Kidney (tissue), 14 donors: ENCODE measurements around the gene EMP3. TPM values are rescaled to one million over a fixed set of nuclear protein-coding genes. Genes with fewer than 3 reads are reported as not detected.

ENCODE experiments used
- DNase-seq, 5 donors: peaks; one replicate each; pipeline ENCODE4 v3.0.0-alpha.2; 2013 to 2020
- FAIRE-seq: peaks from 2 replicates; lab custom pipeline; 2012; peaks lifted over from hg19 to GRCh38; lab: Jason Lieb, UNC
- H3K27ac ChIP-seq, 2 donors: one replicate each; pipeline ENCODE4 v1.7.0; 2013; ENCODE audit warnings: low read depth in 2 of 2, low read length in 2 of 2, inconsistent platforms in 1 of 2
- H3K27me3 ChIP-seq: one replicate; pipeline ENCODE4 v1.7.1; 2013; ENCODE audit warnings: low read length, inconsistent platforms; ENCODE audit not compliant: control insufficient read depth, insufficient read depth
- H3K36me3 ChIP-seq, 3 donors: one replicate each; pipeline versions ENCODE4 v1.7.0 to v1.7.1; 2013; ENCODE audit warnings: low read length in 3 of 3, control low read depth in 1 of 3, inconsistent platforms in 1 of 3; ENCODE audit not compliant: insufficient read depth in 3 of 3, control insufficient read depth in 2 of 3
- H3K4me1 ChIP-seq, 3 donors: one replicate each; pipeline versions ENCODE4 v1.7.0 to v1.7.1; 2013; ENCODE audit warnings: low read length in 3 of 3, inconsistent platforms in 1 of 3, low read depth in 1 of 3; ENCODE audit not compliant: control insufficient read depth in 2 of 3, insufficient read depth in 2 of 3
- H3K4me3 ChIP-seq, 3 donors: one replicate each; pipeline versions ENCODE4 v1.7.0 to v1.8.1; 2013; ENCODE audit warnings: low read length in 3 of 3, control low read depth in 1 of 3, inconsistent platforms in 1 of 3
- H3K9ac ChIP-seq, 3 donors: one replicate each; pipeline versions ENCODE4 v1.7.0 to v1.7.1; 2013; ENCODE audit warnings: low read length in 3 of 3, control low read depth in 1 of 3, inconsistent platforms in 1 of 3
- H3K9me3 ChIP-seq, 3 donors: one replicate each; pipeline versions ENCODE4 v1.7.0 to v1.7.1; 2013; ENCODE audit warnings: low read length in 3 of 3, control low read depth in 1 of 3, inconsistent platforms in 1 of 3; ENCODE audit not compliant: control insufficient read depth in 2 of 3, insufficient read depth in 1 of 3
- intact Hi-C: fragments of 100-400 bp; cut with DNase I; formaldehyde crosslinking; loops from one replicate; pipeline ENCODE4 v1.11.1; 2022
- polyA plus RNA-seq: library from polyadenylated mRNA; stranded (reverse); fragments of 350-450 nt; fragmentation: Illumina TruSeq; extraction: RNeasy Lipid Tissue Mini Kit (QIAGEN cat#74804); gene quantifications from one replicate; pipeline ENCODE4 v1.2.3, GENCODE V29; 2014; ENCODE audit warnings: low read depth, low replicate concordance; ENCODE audit not compliant: insufficient read depth
- total RNA-seq: library from RNA; stranded (reverse); fragmentation: NEBNext Ultra II Directional; extraction: Animal tissue kit (Norgen Biotek cat#: 25700); gene quantifications from one replicate; pipeline ENCODE4 v1.2.1, GENCODE V29; 2021
- TF ChIP-seq, protein P1 (sequence below): IDR thresholded peaks from 3 replicates; pipeline ENCODE4 v1.5.1; 2012; ENCODE audit warnings: mild to moderate bottlenecking, moderate library complexity, borderline replicate concordance; ENCODE audit not compliant: insufficient read depth; ENCODE audit errors: extremely low read depth
- donor health status: control.
- donor health status: control.
- donor health status: control.
- donor health status: control.
- donor health status: control.
- donor health status: DM: yes; HTN: yes; CAD: no.
- donor health status: Normal renal cell carcinoma (clear cell type).

The EMP3 gene
- total and polyA plus RNA-seq, 2 donors from 2014 or later = 75.9 to 78.6 TPM

DNA sequence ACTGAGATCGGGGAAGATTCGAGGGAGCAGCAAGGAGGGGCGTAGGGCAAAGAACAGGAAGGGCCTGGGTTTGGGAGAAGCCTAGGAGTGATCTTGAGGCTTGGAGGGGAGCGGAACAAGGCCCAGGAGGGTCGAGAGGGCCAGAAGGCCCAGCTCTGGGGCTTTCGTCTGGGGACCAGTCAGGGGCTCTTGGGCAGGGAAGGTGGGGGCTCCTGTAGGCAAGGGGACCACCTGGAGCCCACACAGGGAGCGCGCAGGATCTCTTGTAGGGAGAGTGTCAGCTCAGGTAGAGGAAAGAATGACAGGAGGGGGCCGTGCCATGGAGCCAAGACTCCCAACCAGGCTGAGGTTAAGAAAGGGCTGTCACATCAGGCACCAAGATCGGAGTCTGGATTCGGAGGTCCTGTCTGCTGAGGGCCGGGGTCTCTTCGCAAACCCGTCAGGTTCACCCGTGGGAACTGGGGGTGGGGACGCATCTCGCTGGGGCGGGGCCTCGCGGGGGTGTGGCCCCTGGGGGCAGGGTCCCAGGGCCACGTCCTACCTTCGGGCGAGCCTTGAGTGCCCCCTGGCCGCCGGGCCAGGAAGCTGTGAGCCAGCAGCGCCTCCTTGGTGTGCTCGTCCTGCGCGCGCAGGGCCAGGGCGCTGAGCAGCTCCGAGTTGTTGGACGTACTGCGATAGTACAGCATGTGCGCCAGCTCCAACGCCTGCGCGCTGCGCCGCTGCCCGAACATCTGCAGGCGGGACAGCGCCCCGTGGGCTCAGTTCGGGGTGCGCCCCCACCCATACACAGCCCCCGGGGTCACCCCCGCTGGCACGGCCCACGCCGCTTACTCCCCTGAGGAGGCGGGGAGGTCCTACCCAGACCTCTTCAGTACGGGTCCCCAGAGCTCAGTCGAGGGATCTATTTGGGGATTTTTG is 8.4 kb downstream of the EMP3 start:
- TF ChIP-seq, protein P1, sequence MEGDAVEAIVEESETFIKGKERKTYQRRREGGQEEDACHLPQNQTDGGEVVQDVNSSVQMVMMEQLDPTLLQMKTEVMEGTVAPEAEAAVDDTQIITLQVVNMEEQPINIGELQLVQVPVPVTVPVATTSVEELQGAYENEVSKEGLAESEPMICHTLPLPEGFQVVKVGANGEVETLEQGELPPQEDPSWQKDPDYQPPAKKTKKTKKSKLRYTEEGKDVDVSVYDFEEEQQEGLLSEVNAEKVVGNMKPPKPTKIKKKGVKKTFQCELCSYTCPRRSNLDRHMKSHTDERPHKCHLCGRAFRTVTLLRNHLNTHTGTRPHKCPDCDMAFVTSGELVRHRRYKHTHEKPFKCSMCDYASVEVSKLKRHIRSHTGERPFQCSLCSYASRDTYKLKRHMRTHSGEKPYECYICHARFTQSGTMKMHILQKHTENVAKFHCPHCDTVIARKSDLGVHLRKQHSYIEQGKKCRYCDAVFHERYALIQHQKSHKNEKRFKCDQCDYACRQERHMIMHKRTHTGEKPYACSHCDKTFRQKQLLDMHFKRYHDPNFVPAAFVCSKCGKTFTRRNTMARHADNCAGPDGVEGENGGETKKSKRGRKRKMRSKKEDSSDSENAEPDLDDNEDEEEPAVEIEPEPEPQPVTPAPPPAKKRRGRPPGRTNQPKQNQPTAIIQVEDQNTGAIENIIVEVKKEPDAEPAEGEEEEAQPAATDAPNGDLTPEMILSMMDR = peak; percentile 89
- intact Hi-C loops = no loop called here
- peak overlapping the region; percentile 78 to 96 for H3K27ac ChIP-seq
- peak overlapping the region; percentile 59 to 69 (median 60) for H3K4me3 ChIP-seq
- DNase-seq = peak; percentile 88 to 97 (median 94)
- no peaks in the 10 kb centered on the region for H3K27me3 ChIP-seq
- H3K9me3 ChIP-seq = no peaks in the 10 kb centered on the region
- no peaks in the 10 kb centered on the region for H3K36me3 ChIP-seq
- H3K4me1 ChIP-seq = peaks cover 0 to 23% (median 11%) of the 10 kb centered on the region in 3 donors
- FAIRE-seq = no peak
- peak overlapping the region; percentile 55 to 83 (median 76) for H3K9ac ChIP-seq

DNA sequence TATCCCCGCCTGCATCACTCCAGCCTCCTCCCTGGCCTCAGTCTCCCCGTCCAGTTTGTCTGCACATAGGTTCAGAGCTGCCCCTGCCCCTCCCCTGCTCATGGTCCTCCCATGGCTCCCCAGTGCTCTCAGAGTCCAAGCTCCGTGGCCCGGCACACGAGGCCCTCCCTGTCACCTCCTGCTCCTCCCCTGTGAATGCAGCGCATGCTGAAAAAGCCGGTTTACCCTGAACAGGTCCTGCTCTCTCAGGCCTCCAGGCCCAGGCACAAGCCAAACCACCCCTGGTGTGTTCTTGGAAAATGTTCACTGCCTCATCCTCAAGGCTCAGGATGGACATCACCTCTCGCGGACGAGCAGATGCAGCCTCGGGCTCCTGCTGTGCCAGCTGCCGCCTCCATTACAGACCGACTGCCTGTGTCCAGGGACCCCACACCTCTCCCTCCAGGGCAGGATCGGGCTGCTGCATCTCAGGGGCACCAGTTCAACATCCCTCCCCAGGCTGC is 13.0 kb downstream of the EMP3 start:
- DNase-seq = no peak
- no peak overlapping the region for H3K9ac ChIP-seq
- H3K4me3 ChIP-seq = no peak overlapping the region
- intact Hi-C loops = no loop called here
- peaks cover 0 to 4% (median 3%) of the 10 kb centered on the region in 3 donors for H3K4me1 ChIP-seq
- no peaks in the 10 kb centered on the region for H3K9me3 ChIP-seq
- no peak overlapping the region for H3K27ac ChIP-seq
- TF ChIP-seq, protein P1 = no peak
- no peaks in the 10 kb centered on the region for H3K27me3 ChIP-seq
- no peak for FAIRE-seq
- H3K36me3 ChIP-seq = peaks cover 0 to 5% (median 3%) of the 10 kb centered on the region in 3 donors

DNA sequence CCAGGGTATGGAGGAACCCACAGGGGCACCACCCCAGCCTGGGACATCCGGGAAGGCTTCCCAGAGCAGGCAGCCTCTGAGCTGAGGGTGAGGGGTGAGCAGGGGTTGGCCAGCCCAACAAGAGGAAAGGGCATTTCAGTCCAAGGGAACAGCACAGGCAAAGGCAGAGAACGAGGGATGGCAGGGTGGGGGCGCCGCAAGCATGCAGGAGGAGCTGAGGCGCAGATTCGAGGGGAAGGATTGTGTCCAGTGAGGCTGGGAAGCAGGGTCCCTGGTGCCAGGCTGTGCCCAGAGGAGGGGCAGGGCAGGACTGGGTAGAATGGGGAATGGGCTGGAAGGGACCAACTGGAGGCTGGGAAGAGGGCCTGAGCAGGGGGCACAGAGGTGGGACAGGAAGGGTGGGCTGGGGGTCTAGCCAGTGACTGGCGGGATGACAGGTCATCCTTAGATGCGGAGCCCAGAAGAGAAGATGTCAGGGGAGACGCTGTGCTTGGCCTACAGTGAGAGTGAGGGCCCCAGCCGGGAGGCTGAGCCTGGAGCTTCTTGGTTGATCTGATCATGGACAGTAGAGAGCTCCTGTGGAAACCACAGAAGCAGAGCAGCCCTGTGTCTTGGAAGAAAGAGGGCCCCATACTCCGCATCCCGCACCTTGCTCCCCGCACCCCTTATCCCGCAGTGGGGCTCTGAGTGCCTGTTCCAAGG is 13.6 kb downstream of the EMP3 start:
- Histone ChIP-seq H3K4me3 (no peak overlapping the region), H3K27me3 (no peaks in the 10 kb centered on the region), H3K9ac (no peak overlapping the region), H3K36me3 (peaks cover 0 to 5% (median 3%) of the 10 kb centered on the region in 3 donors), H3K4me1 (no peaks in the 10 kb centered on the region), H3K27ac (no peak overlapping the region), H3K9me3 (no peaks in the 10 kb centered on the region)
- no peak for FAIRE-seq
- intact Hi-C loops = no loop called here
- TF ChIP-seq, protein P1 = no peak
- no peak for DNase-seq
